Activated CD4-positive, alpha-beta T cell treated with anti-CD3 and anti-CD28 coated beads for 1 hour (primary cell): ENCODE results near the gene TBX5.

ENCODE experiments used
- DNase-seq: peaks from one replicate; pipeline ENCODE4 v3.0.0-alpha.2; 2020

Gene TBX5

DNA sequence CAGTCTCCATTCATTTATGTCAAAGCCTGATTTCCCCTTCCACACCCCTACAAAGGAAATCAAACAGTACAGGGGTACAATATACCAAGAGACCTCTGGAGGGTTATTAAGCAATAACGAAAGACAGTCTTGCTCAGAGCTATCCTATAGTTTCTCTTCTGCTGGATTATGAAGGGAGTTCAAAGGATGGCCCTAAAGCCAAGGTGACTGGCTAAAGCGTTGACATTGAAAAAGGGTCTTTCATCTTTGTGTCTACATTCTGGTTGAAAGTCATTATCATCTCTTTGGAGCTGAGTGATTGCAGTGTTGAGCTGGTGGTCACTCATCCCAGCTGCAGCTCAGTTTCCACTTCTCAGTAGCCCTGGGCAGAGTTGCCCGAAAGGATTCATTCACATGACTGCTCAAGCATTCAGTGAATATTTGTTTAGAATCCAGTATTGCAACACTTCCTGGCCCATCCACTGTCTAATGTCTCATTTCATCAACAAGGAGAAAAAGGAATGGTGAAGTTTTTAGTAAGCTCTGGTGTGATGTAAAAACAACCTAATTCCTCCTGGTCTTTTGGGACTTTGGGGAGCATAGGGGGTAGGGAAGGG is 19.2 kb upstream of the TBX5 start:
- DNase-seq = no peak

DNA sequence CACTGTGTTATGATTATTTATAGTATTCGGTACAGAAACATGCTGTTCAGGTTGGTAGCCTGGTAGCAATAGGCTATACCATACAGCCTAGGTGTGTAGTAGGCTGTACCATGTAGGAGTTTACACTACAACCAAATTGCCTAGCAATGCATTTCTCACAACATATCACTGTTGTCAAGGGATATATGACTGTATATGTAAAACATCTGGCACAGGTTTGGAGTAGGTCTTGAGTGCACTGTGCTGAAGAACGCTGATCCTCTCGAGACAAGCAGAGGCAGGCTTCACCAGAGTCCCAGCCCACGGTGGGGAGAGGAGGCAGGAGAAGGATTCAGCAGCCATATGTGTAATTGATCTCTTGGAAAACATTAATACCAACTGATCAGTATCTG is 15.0 kb upstream of the TBX5 start:
- DNase-seq = no peak

DNA sequence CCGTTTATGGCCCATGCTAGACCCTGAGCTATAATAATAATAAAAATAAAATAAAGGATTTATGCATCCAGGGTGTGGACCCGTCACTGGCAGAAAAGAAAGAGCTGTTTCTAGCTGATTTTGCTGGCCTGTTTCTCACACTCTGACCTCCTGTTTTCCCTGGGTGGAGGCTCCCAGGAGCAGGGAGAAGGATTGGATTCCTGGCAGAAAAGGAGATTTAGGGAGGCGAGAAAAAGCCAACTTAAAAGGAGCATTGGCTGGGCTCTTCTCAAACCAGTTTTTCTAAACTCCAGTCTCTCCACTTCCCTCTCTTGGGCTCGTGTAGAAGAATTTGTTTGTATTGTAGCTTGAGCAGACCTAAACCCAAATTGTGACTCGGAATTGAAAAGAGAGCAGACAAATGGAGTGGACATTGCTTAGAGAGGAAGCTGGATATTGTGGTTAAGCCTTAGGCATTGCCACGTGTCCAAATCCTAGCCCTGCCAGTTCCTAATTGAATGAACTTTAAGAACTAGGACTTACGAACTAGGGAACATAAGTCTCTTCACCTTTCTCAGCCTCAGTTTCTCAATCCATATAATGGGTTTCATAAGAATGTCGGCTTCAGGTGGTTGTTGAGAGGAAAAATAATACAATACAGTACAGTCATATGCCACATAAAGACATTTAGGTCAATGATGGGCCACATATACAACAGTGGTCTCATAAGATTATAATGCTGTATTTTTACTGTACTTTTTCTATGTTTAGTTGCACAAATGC is 14.4 kb upstream of the TBX5 start:
- no peak for DNase-seq

DNA sequence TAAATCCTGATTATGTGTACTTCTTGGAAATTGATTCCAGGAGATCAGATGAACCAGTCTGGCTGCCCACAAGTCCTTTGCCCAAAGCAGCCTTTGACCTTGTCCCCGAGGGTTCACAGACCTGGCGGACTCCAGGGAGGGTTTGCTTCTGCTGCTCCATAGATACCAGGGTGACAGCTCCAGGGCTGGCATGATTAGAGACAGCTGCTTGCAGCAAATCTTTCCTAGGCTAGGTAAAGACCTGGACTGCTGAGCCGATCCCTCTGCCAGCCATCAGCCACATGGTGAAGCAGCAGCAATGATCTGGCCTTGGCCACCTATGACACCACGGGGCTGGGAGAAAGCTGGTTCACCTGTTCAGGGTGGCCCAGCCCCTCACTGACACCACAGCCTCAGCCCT is 10.1 kb upstream of the TBX5 start:
- no peak for DNase-seq

DNA sequence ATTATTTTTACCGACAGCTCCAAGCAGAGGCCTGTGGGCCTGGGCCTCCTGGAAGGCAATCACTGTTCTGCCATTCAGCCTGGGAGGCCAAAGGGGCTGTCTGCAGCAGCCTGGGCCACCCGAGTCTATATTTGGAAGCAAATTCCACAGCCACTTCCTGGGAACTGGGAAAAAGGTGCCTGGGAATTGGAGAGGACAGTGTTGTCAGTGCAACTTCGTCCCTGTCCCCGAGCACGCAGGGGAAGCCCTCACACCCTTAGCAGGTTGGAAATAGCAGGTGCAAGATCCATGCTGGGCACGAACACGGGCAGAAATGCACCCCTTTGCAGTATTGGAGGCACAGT is 9.6 kb upstream of the TBX5 start:
- no peak for DNase-seq

DNA sequence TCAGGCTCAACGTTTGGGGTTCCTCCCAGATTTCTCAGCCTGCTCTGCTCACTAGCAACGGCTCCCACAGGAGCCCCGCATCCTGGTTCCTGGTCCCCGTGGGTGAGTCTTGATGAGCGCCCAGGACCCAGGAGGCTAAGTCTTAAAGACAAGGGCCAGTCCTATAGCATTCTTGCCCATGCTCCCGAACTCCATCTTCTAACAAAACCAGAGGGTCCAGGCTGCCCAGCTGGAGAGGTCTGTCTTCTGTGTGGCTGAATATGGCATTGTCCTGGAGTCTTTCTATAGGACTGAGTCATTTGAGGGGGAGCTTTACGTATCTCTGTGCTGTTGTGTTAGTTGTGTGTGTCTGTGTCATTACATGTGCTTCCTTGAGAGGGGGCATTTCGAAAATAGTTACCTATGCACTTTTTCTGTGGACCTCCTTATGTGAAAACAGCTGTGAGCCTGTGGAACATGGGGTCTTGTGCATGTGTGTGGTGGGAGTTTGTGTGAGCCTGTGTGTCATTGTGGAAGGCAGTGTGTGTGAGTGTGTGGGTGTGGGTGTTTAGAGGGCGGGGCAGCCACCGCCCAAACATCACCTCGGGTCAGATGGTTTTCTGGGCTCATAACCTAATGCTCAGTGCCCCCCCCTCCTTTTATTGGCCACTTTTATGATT is 9.1 kb upstream of the TBX5 start:
- DNase-seq = no peak

DNA sequence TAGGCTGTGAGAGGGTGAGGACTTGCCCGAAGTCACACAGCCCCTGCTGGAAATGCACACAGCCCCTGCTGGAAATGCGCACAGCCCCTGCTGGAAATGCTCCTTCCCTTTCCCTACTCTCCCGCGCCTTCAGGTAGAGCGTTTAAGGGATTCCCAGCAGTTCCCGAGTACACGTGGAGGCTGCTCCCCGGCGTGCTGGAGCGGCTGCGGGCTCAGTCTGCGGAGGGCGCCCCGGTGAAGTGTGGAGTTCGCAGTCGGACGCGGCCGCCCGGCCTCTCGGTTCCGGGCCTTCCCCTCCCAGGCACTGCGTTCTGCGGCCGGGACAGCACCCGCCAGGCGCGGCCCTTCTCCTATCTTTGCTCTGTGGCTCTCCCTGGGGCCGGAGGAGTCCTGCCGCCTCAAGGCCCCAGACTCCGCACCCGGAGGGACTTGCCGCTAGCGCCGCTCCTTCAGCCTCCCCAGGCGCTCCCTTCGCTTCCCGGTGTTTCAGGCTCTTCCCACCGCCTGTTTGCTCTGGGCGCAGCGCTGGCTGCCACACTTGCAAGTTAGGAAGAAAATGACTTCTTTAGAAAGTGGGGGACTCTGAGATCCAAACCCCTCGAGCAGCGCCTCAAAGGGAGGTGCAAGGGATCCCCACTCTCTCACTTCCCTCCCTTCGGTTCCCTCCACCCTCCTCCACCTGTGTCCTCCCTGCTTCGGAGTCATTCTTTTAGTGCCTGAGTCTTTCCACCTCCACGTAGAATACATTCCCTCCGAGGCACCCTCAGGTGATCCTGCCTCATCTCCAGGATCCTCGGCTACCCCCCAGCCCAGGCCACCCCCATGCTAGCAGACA is 8.3 kb upstream of the TBX5 start:
- no peak for DNase-seq

DNA sequence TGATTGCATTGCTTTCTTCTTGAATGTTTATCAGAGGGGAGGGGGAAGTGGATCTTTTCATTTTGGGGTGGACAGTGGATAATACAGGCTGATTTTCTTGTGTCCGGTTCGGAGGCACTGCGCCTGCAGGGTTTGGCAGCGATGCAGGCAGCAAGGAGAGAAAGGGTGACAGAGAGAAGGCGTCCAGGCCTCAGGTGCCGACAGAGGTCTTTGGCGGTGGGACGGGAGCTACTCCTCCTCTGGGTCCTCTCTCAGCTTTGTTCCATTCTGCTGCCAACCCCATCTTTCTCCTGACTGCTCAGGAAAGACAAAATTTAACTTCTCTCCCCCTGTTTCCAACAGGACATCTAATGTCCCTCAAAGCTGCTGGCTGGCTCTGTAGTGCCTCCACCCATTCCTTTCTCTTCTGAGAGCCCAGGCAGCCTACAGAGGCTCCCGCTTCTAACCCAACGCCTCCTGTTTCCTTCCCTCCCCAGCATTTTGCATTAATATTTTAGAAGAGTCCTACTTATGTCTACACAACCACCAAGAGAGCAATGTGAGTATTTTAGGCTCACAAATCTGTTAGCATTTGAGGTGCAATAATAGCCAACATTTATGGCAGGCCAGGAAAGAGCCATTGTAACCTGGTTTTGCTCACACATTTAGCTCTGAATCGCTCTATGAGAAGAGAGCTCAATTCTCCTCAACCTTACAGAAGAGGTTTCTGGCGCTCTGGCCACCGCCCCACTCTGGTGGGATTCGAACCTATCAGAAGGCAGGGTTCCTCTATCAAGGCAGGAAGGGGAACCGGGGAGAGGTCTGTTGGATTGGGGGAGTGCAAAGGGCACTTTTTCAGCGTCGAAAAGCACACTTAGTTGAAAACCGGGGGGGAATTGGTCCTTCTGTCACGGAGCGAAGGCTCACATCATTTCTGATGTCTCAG is 7.1 kb upstream of the TBX5 start:
- DNase-seq = no peak

DNA sequence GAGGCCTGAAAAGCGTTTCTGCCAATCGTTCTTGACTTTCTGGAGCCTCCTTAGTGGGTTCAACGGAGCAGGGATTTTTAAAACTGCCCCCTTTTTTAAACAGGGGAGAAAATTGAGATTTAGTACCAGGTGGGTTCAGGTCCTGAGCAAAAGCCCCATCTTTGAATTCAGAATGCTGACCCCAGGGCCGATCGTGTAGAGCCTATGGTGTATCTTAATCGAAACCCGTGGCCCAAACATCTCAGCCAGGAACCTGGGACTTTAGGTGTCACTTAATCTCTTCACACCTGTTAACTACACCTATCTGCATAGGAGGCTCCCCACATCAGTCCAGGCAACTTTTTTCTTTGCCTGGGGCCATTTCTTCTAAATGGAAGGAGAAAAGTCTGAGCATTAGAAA is 6.4 kb upstream of the TBX5 start:
- DNase-seq = no peak

DNA sequence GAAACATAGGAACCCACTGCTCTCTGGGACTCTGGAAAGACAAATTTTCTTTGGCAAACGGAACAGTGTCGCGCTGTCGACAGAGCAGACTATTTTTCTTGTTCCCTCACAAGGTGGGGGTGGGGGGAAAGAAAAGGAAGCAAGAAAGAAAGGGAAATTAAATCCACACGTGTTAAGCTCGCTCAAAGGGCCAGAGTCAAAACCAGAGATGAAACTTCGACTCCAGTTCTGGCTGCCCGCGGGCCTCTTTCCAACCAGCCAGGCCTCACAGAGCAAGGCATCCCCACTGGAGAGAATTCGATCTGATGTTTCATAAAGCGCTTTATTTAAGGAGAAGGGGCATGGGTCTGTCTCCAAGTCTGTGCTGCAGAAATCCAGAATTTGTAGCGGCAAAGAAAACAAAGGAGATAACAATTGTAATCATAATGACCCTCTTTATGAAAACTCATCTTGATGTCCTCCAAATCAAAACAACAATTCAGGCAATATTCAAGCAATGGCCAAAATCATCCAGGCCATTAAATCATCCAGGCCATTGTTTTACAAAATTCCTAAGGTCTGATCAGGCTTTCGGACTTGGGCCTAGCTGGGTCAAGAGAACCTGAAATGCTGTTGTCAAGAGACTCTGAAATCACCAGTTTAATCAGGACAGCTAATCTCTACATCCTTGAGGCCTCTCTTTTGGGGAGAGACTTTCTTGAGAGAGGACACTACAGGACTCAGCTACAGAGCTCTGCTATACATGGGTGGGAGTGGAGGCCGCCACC is 5.3 kb upstream of the TBX5 start:
- DNase-seq = no peak

DNA sequence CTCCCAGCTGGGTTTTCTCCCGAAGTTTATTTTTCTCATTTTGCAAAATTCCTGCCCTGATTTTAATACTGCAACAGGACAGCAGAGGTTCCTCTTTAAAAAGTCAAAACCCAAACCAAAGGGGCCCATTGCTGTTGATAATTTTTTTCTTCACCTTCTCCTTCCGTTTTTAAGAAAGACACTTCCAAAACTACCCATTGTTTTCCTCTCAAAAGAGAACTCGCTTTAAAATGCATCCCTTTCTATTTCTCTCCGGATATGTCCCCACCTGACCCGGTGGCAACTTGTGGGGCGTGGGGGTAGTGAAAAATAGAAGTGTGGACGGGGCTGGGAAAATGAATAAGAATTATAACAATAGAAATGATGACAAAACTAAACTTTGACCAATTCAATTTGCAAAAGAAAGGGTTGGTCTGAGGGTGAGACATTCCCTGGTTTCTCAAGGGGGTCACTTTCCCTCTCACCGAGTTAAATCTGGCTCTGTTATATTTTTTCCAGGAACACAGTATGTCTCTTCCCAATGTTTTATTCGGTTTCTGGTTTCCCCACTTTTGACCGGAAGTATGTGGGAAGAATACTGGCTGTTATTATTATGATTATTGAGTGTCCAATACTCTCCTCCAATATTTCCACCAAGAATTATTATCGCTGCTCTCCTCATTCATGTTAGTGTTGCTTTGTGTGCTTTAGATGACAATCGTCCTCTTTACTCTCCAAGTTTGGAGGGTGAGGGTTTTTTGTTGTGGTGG is 4.1 kb upstream of the TBX5 start:
- DNase-seq = no peak

DNA sequence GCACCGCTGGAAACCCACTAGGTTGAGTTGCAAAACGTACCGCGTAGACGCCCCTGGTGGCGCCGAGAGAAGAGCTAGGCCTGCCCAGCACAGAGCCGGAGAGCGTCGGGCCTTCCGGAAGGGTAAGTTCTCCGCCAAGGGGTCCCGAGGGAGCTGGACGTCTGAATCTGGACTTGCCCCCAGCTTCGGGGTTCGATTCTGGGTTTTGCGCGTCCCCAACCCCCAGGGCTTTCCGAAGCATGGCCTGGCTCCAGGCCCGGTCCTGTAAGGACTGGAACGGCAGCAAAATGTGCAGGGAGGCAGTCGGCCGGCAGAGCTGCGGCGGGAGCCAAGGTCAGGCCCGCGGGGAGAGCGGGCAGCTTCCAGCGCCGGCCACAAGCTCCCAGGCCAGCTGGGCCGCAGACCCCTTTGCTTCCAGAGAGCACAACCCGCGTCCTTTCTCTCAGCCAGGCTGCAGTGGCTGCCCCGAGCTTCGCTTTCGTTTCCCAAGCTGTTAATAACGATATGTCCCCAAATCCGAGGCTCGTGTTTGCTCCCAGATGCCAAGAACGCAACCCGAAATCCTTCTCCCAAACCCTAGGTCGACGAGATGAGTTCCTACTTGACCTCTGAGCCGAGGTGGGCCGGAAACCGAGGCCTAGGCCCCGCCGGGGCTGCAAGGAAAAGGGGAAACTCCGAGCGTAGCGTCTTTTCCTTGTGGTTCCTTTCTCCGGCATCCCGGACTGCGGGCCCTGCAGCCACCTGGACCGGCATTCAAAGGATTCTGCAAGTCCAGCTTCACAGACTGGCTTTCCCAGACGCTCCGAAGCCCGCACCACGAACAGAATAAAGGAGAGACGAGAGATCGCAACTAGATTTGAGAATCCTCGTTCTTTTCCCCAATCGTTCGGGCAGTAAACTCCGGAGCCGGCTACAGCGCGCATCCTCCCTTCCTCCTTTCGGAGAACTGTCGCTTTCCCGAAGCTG is 3.2 kb upstream of the TBX5 start:
- no peak for DNase-seq

DNA sequence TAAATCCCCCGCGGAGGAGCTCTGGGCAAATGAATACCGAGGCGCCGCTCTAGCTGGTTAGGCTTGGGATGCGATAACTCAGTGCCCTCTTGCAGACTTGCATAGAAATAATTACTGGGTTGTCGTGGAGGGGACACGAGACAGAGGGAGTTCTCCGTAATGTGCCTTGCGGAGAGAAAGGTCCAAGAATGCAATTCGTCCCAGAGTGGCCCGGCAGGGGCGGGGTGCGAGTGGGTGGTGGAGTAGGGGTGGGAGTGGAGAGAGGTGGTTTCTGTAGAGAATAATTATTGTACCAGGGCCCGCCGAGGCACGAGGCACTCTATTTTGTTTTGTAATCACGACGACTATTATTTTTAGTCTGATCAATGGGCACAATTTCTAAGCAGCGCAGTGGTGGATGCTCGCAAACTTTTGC is 2.5 kb upstream of the TBX5 start:
- DNase-seq = no peak

DNA sequence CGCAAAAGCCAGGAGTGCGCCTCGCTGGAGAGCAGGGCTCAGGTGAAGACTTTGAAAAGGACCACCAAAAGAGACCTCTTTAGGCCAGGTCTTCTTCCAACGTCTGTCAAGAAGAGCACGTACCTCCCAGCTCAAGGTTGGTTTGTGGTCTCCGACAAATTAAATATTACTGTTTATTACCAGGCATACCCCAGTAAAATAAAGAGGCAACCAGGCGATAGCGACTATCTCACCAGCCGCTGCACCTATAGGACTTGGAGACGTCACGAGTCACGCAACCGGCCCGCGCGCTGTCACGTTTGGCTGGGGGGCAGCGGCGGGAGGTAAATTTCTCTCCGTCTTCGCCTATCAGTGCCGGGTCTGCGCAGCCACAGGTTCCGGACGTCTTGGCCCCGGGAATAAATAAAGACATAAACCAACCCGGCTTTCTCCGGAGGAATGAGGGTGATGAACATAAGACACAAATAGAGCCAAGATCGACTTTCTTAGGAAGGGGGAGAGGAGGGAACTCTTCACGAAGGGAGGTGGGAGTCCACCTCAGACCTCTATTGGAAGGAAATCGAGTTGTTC is 2.0 kb upstream of the TBX5 start:
- DNase-seq = no peak

DNA sequence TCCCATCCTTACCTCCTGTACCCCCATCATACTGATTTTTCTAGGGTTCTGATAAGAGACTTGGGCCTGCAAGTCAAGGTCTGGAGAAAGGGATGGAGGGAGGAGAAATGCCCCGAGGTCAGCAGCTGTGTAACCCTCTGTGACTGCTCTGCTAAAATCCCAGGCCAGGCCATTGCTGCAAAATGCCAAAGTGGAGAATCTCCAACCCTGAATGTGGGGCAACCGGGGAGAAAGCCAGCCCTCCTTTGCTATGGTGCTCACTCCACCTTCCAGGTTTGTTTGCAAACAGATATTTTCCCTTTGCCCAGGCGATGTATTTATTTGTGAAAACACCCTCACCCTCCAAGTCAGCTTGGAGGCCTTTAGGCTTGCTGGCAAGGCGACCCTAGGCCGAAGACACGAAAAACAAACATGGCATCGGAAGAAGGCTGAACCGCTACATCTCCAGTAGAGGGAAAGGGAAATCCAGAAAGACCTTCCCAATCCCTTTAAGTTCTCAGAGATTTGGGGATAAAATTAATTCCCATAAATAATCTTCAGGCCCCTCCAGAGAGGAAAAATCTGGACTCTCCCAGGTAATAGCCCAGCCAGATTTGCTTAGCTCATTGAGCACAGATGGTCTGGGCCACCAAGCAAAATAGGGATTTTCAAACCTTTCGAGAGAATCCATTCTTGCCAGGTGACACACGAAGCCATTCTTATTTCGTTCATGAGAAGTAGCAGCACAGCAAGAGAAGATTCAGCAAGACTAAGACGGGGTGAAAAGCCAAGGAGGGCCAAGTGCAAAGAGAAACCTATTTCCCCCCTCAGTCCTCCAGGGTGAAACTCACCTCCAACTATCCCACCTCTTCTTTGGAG is 1.3 kb upstream of the TBX5 start:
- DNase-seq = no peak

DNA sequence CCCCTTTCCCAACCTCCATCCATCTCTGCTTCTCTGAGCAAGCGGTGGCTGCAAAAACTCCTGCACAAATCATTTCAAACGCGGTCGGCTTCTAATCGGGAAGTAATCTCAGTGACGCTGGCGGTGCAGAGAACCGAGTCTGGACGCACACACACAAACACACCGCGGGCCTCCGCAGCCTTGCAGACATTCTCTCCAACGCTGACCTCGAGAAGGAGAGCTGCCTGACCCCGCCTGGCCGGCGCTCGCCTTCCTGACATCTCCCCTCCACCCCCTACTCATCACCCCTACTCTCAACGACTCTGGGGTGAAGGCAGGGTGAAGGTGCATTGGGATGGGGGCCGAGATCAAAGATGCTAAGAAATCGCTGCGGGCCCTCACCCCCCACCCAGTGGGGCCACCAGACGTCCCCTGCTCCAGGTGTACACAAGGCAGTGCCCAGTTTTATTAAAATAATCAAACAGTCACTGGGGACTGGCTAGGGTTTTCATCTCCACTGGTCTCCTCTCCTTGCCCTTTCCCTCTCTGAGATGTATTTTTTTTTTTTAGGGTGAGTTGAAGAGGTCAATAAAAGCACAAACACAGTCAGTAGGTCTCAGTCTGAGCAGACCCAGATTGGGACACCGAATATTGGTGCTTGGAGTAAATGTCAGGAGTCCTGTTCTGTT is 506 bp upstream of the TBX5 start:
- no peak for DNase-seq

DNA sequence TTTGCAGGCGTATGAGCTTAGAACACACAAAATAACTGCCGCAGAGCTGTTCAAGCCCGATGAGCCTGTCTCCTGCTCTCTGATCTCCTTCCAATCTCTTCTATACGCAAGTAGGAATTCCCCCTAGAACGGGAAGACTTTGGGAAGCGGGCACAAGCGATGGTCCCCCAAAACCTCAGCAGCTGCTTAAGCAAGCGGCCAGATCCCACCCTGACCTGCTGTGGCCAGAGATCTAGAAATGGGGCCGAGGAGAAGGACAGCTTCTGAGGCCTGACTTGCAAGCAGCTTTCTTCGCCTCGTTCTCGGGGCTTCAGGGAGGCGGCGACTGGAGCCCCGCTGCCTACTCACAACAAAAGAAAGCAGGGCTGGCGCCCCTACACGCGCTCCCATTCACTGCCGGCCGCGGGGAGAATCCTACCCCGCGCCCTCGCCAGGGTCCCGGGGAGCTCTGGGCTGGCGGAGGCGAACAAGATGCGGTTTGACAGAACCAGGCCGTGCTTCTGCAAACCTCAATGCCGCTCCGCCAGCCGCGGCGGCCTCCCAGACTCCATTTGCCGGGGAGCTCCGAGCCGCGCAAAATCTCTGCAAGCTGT is 922 bp downstream of the TBX5 start:
- no peak for DNase-seq
